HepG2 (cell line): ENCODE measurements around the gene ING5. TPM values are rescaled to one million over a fixed set of nuclear protein-coding genes. Genes with fewer than 3 reads are reported as not detected.

Source experiments
- SETDB1 ChIP-seq: sonication (generic); formaldehyde crosslinking; IDR thresholded peaks from 2 replicates; pipeline ENCODE4 v1.5.1; 2020; ENCODE audit warnings: missing genetic modification reagents, mild to moderate bottlenecking, borderline replicate concordance
- SMYD3 ChIP-seq: sonication (generic); formaldehyde crosslinking; IDR thresholded peaks from 2 replicates; pipeline ENCODE4 v1.8.1; 2023; ENCODE audit warnings: mild to moderate bottlenecking, missing genetic modification reagents
- SRSF1 ChIP-seq: fragments of 200-400 bp; formaldehyde crosslinking; optimal IDR thresholded peaks from 2 replicates; pipeline ENCODE3; 2017; ENCODE audit warnings: mild to moderate bottlenecking, low read depth, low read length, moderate library complexity
- ZNF558 ChIP-seq: sonication (generic); formaldehyde crosslinking; IDR thresholded peaks from 2 replicates; pipeline ENCODE4 v1.9.0; 2022; ENCODE audit warnings: mild to moderate bottlenecking, missing genetic modification reagents, borderline replicate concordance
- ZNF788 ChIP-seq: sonication (generic); formaldehyde crosslinking; IDR thresholded peaks from 2 replicates; pipeline ENCODE4 v1.5.0; 2020; ENCODE audit warnings: mild to moderate bottlenecking, missing genetic modification reagents, borderline replicate concordance
- polyA plus RNA-seq, 8 experiments: library from polyadenylated mRNA; depleted of rRNA in 3 of 8; stranded (reverse) in 7 of 8; unstranded in 1 of 8; fragments of >200 nt; fragmentation: Illumina TruSeq in 4 of 8; extraction: Trizol in 4 of 8; gene quantifications; 2 replicates each; pipeline versions ENCODE4 v1.2.1 to v1.2.3, GENCODE V29; 2011 to 2016; ENCODE audit warnings: low read depth in 4 of 8, missing spikeins in 1 of 8, mixed read lengths in 1 of 8; ENCODE audit not compliant: insufficient read depth in 1 of 8
- total RNA-seq, 5 experiments: library from RNA; depleted of rRNA; stranded (reverse); fragments of >200 nt; fragmentation: Illumina TruSeq; extraction: Trizol; gene quantifications; 2 replicates each; pipeline ENCODE4 v1.2.3, GENCODE V29; 2016; ENCODE audit warnings: low read depth in 1 of 5
- TF ChIP-seq, protein P1 (sequence below): sonication (generic); formaldehyde crosslinking; IDR thresholded peaks from 2 replicates; pipeline ENCODE4 v1.9.0; 2021; ENCODE audit warnings: mild to moderate bottlenecking, missing genetic modification reagents
- TF ChIP-seq, protein P2 (sequence below): sonication (generic); formaldehyde crosslinking; IDR thresholded peaks from 2 replicates; pipeline ENCODE4 v1.4.0; 2020; ENCODE audit warnings: mild to moderate bottlenecking, missing genetic modification reagents
- TF ChIP-seq, protein P3 (sequence below): sonication (generic); formaldehyde crosslinking; IDR thresholded peaks from 2 replicates; pipeline ENCODE4 v1.8.0; 2022; ENCODE audit warnings: mild to moderate bottlenecking, missing genetic modification reagents
- TF ChIP-seq, protein P4 (sequence below): conservative IDR thresholded peaks from 2 replicates; pipeline ENCODE4 v1.6.1; 2018; ENCODE audit warnings: missing genetic modification reagents

The ING5 gene
- total and polyA plus RNA-seq, 2 of the 13 experiments (the other 11 are each of a cell fraction or from before 2014, with no cell fraction given): 61.9 to 71.9 TPM

DNA sequence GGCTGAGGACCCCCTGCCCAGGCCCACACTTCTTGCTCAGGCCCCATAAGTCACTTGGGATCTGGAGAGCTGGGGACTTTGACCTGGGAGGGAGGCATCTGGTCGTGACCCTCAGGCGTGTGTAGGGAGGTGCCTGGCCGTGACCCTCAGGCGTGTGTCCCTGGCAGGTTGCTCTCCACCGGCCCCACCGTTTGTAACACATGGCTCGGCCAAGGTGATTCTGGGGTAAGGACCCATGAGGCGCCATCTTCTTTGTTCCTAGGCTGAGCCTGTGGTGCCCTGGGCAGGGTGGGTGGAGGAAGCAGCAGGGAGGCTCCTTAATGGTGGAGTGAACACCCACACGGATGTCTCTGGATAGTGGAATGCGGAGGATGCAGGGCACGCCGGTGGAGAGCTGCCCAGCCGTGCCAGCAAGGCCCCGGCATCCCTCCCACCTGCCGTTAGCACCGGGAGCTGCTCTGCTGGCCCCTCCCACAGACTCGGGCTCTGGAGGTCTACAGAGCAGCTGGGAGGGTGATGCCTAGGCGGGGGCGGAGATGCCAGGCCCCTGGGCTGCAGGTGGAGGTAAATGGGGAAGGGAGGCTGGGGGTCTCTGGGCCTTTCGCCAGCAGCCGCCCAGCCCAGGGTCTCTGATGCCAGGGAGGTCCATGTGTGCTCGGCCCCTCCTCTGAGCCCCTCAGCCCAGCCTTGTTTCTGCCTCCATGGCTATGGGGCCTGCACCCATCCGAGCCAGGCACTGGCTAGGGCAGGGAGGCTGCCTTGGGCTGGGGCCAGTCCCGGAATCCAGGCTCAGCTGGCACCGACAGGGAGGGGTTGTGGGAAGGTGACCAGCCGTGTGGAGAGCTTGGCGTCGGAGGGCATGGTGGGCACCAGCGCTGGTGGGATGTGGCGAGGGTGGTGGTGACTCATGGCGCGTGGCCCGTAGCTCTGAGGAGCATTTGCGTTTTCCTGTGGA lies 73.7 kb downstream of the ING5 start (continued):
- TF ChIP-seq ZNF558 (CRISPR knock-in tag): peak; percentile 22; the same call in 1 of the 2 replicates
- TF ChIP-seq SETDB1 (CRISPR knock-in tag): no peak
- TF ChIP-seq SMYD3: no peak
- TF ChIP-seq, protein P1, sequence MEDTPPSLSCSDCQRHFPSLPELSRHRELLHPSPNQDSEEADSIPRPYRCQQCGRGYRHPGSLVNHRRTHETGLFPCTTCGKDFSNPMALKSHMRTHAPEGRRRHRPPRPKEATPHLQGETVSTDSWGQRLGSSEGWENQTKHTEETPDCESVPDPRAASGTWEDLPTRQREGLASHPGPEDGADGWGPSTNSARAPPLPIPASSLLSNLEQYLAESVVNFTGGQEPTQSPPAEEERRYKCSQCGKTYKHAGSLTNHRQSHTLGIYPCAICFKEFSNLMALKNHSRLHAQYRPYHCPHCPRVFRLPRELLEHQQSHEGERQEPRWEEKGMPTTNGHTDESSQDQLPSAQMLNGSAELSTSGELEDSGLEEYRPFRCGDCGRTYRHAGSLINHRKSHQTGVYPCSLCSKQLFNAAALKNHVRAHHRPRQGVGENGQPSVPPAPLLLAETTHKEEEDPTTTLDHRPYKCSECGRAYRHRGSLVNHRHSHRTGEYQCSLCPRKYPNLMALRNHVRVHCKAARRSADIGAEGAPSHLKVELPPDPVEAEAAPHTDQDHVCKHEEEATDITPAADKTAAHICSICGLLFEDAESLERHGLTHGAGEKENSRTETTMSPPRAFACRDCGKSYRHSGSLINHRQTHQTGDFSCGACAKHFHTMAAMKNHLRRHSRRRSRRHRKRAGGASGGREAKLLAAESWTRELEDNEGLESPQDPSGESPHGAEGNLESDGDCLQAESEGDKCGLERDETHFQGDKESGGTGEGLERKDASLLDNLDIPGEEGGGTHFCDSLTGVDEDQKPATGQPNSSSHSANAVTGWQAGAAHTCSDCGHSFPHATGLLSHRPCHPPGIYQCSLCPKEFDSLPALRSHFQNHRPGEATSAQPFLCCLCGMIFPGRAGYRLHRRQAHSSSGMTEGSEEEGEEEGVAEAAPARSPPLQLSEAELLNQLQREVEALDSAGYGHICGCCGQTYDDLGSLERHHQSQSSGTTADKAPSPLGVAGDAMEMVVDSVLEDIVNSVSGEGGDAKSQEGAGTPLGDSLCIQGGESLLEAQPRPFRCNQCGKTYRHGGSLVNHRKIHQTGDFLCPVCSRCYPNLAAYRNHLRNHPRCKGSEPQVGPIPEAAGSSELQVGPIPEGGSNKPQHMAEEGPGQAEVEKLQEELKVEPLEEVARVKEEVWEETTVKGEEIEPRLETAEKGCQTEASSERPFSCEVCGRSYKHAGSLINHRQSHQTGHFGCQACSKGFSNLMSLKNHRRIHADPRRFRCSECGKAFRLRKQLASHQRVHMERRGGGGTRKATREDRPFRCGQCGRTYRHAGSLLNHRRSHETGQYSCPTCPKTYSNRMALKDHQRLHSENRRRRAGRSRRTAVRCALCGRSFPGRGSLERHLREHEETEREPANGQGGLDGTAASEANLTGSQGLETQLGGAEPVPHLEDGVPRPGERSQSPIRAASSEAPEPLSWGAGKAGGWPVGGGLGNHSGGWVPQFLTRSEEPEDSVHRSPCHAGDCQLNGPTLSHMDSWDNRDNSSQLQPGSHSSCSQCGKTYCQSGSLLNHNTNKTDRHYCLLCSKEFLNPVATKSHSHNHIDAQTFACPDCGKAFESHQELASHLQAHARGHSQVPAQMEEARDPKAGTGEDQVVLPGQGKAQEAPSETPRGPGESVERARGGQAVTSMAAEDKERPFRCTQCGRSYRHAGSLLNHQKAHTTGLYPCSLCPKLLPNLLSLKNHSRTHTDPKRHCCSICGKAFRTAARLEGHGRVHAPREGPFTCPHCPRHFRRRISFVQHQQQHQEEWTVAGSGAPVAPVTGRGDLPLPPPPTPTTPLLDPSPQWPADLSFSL (CRISPR knock-in tag): peak; percentile 63; the same call in 1 of the 2 replicates
- TF ChIP-seq, protein P2, sequence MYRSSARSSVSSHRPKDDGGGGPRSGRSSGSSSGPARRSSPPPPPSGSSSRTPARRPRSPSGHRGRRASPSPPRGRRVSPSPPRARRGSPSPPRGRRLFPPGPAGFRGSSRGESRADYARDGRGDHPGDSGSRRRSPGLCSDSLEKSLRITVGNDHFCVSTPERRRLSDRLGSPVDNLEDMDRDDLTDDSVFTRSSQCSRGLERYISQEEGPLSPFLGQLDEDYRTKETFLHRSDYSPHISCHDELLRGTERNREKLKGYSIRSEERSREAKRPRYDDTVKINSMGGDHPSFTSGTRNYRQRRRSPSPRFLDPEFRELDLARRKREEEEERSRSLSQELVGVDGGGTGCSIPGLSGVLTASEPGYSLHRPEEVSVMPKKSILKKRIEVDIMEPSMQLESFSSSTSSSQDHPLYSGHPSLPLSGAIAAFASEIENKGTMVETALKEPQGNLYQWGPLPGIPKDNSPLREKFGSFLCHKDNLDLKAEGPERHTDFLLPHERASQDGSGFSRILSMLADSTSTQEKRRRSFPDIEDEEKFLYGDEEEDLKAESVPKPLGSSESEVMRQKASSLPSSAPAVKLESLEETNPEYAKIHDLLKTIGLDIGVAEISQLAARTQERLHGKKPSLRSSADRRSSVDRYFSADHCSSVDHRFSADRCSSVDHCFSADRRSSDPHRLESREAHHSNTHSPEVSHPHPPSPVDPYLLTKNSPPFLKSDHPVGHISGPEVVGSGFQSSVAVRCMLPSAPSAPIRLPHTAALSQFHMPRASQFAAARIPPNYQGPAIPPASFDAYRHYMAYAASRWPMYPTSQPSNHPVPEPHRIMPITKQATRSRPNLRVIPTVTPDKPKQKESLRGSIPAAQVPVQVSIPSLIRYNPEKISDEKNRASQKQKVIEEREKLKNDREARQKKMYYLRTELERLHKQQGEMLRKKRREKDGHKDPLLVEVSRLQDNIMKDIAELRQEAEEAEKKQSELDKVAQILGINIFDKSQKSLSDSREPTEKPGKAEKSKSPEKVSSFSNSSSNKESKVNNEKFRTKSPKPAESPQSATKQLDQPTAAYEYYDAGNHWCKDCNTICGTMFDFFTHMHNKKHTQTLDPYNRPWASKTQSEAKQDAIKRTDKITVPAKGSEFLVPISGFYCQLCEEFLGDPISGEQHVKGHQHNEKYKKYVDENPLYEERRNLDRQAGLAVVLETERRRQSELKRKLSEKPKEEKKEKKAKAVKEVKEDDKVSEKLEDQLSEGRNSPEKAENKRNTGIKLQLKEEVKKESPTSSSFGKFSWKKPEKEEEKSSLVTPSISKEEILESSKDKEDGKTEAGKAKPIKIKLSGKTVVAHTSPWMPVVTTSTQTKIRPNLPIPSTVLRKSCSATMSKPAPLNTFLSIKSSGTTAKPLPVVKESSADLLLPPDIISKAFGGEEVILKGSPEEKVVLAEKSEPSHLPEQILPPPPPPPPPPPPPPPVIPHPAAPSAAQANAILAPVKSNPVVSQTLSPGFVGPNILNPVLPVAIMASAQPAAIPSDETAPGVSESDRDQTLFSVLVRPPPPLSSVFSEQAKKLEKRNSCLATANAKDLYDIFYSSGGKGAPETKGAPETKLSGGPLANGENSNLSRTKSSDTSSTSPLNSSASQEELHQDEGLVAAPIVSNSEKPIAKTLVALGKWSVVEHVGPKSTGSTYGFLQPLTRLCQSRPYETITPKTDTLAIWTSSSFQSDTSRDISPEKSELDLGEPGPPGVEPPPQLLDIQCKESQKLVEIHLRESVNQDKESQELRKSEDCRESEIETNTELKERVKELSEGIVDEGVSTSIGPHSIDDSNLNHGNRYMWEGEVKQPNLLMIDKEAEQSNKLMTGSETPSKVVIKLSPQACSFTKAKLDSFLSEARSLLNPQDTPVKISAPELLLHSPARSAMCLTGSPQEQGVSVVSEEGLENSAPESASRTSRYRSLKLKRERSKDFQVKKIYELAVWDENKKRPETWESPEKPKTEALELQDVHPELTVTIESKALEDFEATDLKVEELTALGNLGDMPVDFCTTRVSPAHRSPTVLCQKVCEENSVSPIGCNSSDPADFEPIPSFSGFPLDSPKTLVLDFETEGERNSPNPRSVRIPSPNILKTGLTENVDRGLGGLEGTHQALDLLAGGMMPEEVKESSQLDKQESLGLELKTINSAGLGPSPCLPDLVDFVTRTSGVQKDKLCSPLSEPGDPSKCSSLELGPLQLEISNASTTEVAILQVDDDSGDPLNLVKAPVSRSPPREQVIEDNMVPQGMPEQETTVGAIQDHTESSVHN (CRISPR knock-in tag): peak; percentile 76; the same call in 1 of the 2 replicates
- TF ChIP-seq, protein P3, sequence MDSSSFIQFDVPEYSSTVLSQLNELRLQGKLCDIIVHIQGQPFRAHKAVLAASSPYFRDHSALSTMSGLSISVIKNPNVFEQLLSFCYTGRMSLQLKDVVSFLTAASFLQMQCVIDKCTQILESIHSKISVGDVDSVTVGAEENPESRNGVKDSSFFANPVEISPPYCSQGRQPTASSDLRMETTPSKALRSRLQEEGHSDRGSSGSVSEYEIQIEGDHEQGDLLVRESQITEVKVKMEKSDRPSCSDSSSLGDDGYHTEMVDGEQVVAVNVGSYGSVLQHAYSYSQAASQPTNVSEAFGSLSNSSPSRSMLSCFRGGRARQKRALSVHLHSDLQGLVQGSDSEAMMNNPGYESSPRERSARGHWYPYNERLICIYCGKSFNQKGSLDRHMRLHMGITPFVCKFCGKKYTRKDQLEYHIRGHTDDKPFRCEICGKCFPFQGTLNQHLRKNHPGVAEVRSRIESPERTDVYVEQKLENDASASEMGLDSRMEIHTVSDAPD (CRISPR knock-in tag): peak; percentile 59; the same call in 1 of the 2 replicates
- TF ChIP-seq ZNF788 (CRISPR knock-in tag): peak; percentile 39; the same call in 1 of the 2 replicates
- TF ChIP-seq SRSF1: no peak
- TF ChIP-seq, protein P4, sequence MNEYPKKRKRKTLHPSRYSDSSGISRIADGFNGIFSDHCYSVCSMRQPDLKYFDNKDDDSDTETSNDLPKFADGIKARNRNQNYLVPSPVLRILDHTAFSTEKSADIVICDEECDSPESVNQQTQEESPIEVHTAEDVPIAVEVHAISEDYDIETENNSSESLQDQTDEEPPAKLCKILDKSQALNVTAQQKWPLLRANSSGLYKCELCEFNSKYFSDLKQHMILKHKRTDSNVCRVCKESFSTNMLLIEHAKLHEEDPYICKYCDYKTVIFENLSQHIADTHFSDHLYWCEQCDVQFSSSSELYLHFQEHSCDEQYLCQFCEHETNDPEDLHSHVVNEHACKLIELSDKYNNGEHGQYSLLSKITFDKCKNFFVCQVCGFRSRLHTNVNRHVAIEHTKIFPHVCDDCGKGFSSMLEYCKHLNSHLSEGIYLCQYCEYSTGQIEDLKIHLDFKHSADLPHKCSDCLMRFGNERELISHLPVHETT (CRISPR knock-in tag): no peak
